ENCODE measurements around the gene THEM5. TPM values are rescaled to one million over a fixed set of nuclear protein-coding genes. Genes with fewer than 3 reads are reported as not detected.

The THEM5 gene
- total and polyA plus RNA-seq, 7 donors = not detected

- H3K4me3 ChIP-seq = no peak overlapping the region
- no peak for ATAC-seq
- intact Hi-C loops (cut with DNase I) = no loop called here
- H3K9me3 ChIP-seq = no peaks in the 10 kb centered on the region
- no peaks in the 10 kb centered on the region for H3K4me1 ChIP-seq
- TF ChIP-seq CTCF (IDR thresholded peaks at IDR 0.05) = no peak
- H3K36me3 ChIP-seq (ENCODE audit: insufficient read depth in 1 of 2, low read depth in 1 of 2) = no peaks in the 10 kb centered on the region
- no peak for DNase-seq
- no peak overlapping the region for H3K27ac ChIP-seq
- H3K27me3 ChIP-seq (ENCODE audit: insufficient read depth in 3 of 3, low read length in 2 of 3) = peaks cover 0 to 35% (median 10%) of the 10 kb centered on the region in 3 donors
Measured at GRCh38 chr1:151849871-151850270, 3.6 kb downstream of the THEM5 start.

- H3K4me3 ChIP-seq = no peak overlapping the region
- intact Hi-C loops (cut with DNase I) = no loop called here
- 33 to 60% (median 45%) methylated on average over 3 of the region's 3 CpGs for WGBS, 3 donors
- ATAC-seq = no peak
- H3K36me3 ChIP-seq (ENCODE audit: insufficient read depth in 1 of 2, low read depth in 1 of 2) = no peaks in the 10 kb centered on the region
- no peak overlapping the region for H3K27ac ChIP-seq
- no peaks in the 10 kb centered on the region for H3K9me3 ChIP-seq
- H3K4me1 ChIP-seq = no peaks in the 10 kb centered on the region
- no peak for DNase-seq
- no peak for TF ChIP-seq CTCF (IDR thresholded peaks at IDR 0.05)
- H3K27me3 ChIP-seq (ENCODE audit: insufficient read depth in 3 of 3, low read length in 2 of 3) = peaks cover 0 to 35% (median 10%) of the 10 kb centered on the region in 3 donors
Measured at GRCh38 chr1:151849126-151849525, 4.4 kb downstream of the THEM5 start.

DNA sequence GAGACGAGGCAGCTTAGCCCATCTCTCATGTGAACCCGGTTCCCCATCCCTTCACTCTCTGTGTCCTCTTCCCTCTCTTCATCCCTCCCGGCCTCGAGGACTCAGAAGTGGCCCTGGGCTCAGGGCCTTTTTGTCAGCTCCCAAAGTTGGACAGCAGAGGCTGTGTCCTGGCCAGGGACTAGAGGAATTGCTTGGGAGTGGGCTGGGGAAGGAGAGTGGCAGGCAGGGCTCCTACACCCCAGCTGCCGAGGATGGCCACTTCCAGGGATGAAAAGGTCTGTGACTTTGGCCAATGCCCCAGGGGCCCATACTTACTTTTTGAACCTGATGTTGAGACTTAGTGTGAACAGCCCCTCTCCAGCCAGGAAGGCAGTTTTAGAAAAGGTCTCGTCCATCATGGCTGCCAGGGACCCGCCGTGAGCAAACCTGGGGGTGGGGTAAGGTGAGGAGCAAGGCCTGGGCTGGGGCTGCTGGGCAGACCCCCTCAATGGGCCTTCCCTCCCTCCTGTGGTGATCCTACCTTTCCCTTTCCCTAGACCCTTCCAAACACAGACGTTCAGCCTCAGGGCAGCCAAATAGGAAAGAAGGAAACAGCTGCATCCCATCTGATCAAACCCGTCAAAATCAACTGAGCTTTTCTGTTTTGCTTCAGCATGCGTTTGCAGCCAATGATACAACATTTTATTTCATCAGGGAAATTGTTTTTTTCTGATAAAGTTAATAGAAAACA is 5.5 kb downstream of the THEM5 start:
- no peaks in the 10 kb centered on the region for H3K9me3 ChIP-seq
- no peak overlapping the region for H3K27ac ChIP-seq
- no peak for ATAC-seq
- no peaks in the 10 kb centered on the region for H3K4me1 ChIP-seq
- H3K36me3 ChIP-seq (ENCODE audit: insufficient read depth in 1 of 2, low read depth in 1 of 2) = no peaks in the 10 kb centered on the region
- H3K27me3 ChIP-seq (ENCODE audit: insufficient read depth in 3 of 3, low read length in 2 of 3) = peaks cover 0 to 35% (median 8%) of the 10 kb centered on the region in 3 donors
- TF ChIP-seq CTCF (IDR thresholded peaks at IDR 0.05) = no peak
- no peak for DNase-seq
- no peak overlapping the region for H3K4me3 ChIP-seq
- intact Hi-C loops (cut with DNase I) = no loop called here
- 40 to 44% (median 43%) methylated on average over 11 of the region's 11 CpGs for WGBS, 3 donors

DNA sequence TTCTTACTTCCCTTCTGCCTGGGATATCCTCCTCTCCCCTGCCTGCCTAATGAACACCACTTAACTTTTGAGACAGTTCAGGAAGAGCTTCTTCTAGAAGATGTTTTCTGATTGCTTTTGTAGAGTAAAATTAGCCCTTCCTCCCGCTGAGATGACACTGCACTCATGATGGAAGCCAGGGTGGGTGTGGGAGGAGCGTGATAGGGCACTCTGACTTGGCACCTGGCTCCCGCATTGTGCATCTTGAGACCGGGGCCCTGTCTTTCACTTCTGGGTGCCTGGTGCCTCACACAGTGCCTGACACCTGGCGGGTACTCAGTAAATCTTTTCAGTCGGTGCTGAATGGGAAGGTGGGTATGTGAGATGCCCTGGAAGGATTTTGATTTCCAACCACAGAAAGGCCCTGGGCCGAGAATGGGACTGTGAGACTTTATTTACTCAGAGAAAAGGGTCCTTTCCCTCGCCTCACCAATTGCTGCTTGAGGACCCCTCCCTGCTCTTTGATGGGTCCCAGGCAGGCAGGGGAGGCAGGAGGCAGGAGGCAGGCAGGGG is 6.8 kb downstream of the THEM5 start:
- H3K36me3 ChIP-seq (ENCODE audit: insufficient read depth in 1 of 2, low read depth in 1 of 2) = no peaks in the 10 kb centered on the region
- ATAC-seq = no peak
- H3K9me3 ChIP-seq = no peaks in the 10 kb centered on the region
- intact Hi-C loops (cut with DNase I) = no loop called here
- WGBS, 3 donors = 90 to 93% (median 91%) methylated on average over 8 of the region's 8 CpGs
- no peak overlapping the region for H3K27ac ChIP-seq
- peaks cover 0 to 32% (median 8%) of the 10 kb centered on the region in 3 donors for H3K27me3 ChIP-seq (ENCODE audit: insufficient read depth in 3 of 3, low read length in 2 of 3)
- H3K4me1 ChIP-seq = no peaks in the 10 kb centered on the region
- no peak for DNase-seq
- no peak overlapping the region for H3K4me3 ChIP-seq
- no peak for TF ChIP-seq CTCF (IDR thresholded peaks at IDR 0.05)

Measured in psoas muscle (tissue), 8 donors.